Breast epithelium (tissue), 4 donors: ENCODE measurements around the gene SPAAR. TPM values are rescaled to one million over a fixed set of nuclear protein-coding genes. Genes with fewer than 3 reads are reported as not detected.

Source experiments
- DNase-seq, 2 donors: peaks; one replicate each; pipeline ENCODE4 v3.0.0-alpha.2; 2019; ENCODE audit warnings: low spot score in 2 of 2
- H3K27ac ChIP-seq, 2 donors: fragments of 200-600 bp; sonication (generic) in 1 of 2; one replicate each; pipeline ENCODE4 v1.5.1; 2016 to 2019; ENCODE audit warnings: mild to moderate bottlenecking in 1 of 2
- H3K27me3 ChIP-seq, 2 donors: fragments of 200-600 bp; sonication (generic) in 1 of 2; one replicate each; pipeline versions ENCODE4 v1.5.1 to v1.6.0; 2017 to 2019; ENCODE audit warnings: control low read depth in 1 of 2, mild to moderate bottlenecking in 1 of 2
- H3K36me3 ChIP-seq: fragments of 200-600 bp; one replicate; pipeline ENCODE4 v1.5.1; 2019
- H3K4me1 ChIP-seq, 2 donors: fragments of 200-600 bp; sonication (generic); one replicate each; pipeline ENCODE4 v1.5.1; 2016 to 2019; ENCODE audit warnings: control low read depth in 1 of 2
- H3K4me3 ChIP-seq, 3 donors: fragments of 200-600 bp; sonication (generic); 1 replicate in 2 of 3; 2 replicates in 1 of 3; pipeline ENCODE4 v1.5.1; 2016 to 2019; ENCODE audit warnings: mild to moderate bottlenecking in 3 of 3, moderate library complexity in 2 of 3
- H3K9me3 ChIP-seq, 2 donors: fragments of 200-600 bp; sonication (generic) in 1 of 2; one replicate each; pipeline ENCODE4 v1.5.1; 2016 to 2019; ENCODE audit warnings: control low read depth in 1 of 2
- CTCF ChIP-seq, 3 donors: fragments of 450-650 bp; IDR thresholded peaks; one replicate each; pipeline ENCODE4 v1.5.1; 2016 to 2017; ENCODE audit warnings: antibody characterized with exemption in 3 of 3, mild to moderate bottlenecking in 3 of 3, moderate library complexity in 3 of 3
- POLR2A ChIP-seq: fragments of 450-650 bp; IDR thresholded peaks from one replicate; pipeline ENCODE4 v1.6.1; 2016; ENCODE audit warnings: antibody characterized with exemption, mild to moderate bottlenecking, moderate library complexity
- POLR2AphosphoS5 ChIP-seq, 3 donors: sonication (generic); formaldehyde crosslinking; IDR thresholded peaks; one replicate each; pipeline ENCODE4 v1.6.1; 2017; ENCODE audit warnings: antibody characterized with exemption in 3 of 3
- intact Hi-C: fragments of 100-400 bp; cut with DNase I; formaldehyde crosslinking; loops from one replicate; pipeline ENCODE4 v1.15.1; 2023; ENCODE audit warnings: low total_unique reads
- total RNA-seq, 3 donors: library from RNA; depleted of rRNA; stranded (reverse); fragments of >200 nt; gene quantifications; one replicate each; pipeline ENCODE4 v1.1.0, GENCODE V29; 2016

Gene SPAAR
- total RNA-seq, 3 donors from 2014 or later, result 4.8 to 13.4 (median 8.6) TPM

GRCh38 chr9:35864695-35865255, 44.5 kb upstream of the SPAAR start:
- Histone ChIP-seq H3K4me1 (no peaks in the 10 kb centered on the region), H3K27me3 (peaks cover 0 to 8% of the 10 kb centered on the region in 2 donors), H3K27ac (no peak overlapping the region), H3K9me3 (no peaks in the 10 kb centered on the region), H3K36me3 (no peaks in the 10 kb centered on the region), H3K4me3 (no peak overlapping the region)
- DNase-seq, result no peak
- TF ChIP-seq POLR2AphosphoS5 (IDR thresholded peaks at IDR 0.05) (no peak), CTCF (IDR thresholded peaks at IDR 0.05) (no peak), POLR2A (no peak)
- intact Hi-C loops, result no loop called here

- Histone ChIP-seq H3K4me1 (peaks cover 0 to 7% of the 10 kb centered on the region in 2 donors), H3K9me3 (no peaks in the 10 kb centered on the region), H3K36me3 (no peaks in the 10 kb centered on the region), H3K27ac (no peak overlapping the region), H3K4me3 (no peak overlapping the region), H3K27me3 (peaks cover 0 to 8% of the 10 kb centered on the region in 2 donors)
- no peak for DNase-seq
- TF ChIP-seq POLR2A (no peak), POLR2AphosphoS5 (IDR thresholded peaks at IDR 0.05) (no peak), CTCF (IDR thresholded peaks at IDR 0.05) (no peak)
- intact Hi-C loops, result no loop called here
Measured at GRCh38 chr9:35867538-35867937, 41.8 kb upstream of the SPAAR start.

- DNase-seq, result no peak
- intact Hi-C loops, result no loop called here
- Histone ChIP-seq H3K4me1 (peaks cover 0 to 7% of the 10 kb centered on the region in 2 donors), H3K9me3 (no peaks in the 10 kb centered on the region), H3K4me3 (no peak overlapping the region), H3K36me3 (no peaks in the 10 kb centered on the region), H3K27me3 (peaks cover 0 to 4% of the 10 kb centered on the region in 2 donors), H3K27ac (no peak overlapping the region)
- TF ChIP-seq POLR2A (no peak), CTCF (IDR thresholded peaks at IDR 0.05) (no peak), POLR2AphosphoS5 (IDR thresholded peaks at IDR 0.05) (no peak)
Measured at GRCh38 chr9:35868933-35869332, 40.4 kb upstream of the SPAAR start.

- Histone ChIP-seq H3K9me3 (no peaks in the 10 kb centered on the region), H3K27ac (no peak overlapping the region), H3K4me3 (no peak overlapping the region), H3K36me3 (no peaks in the 10 kb centered on the region), H3K27me3 (peaks cover 0 to 4% of the 10 kb centered on the region in 2 donors), H3K4me1 (peaks cover 0 to 7% of the 10 kb centered on the region in 2 donors)
- intact Hi-C loops, result no loop called here
- TF ChIP-seq POLR2AphosphoS5 (IDR thresholded peaks at IDR 0.05), result no peak
- no peak for TF ChIP-seq CTCF (IDR thresholded peaks at IDR 0.05)
- peak in 1 of 2 donors; percentile 49 for DNase-seq
Measured at GRCh38 chr9:35869621-35870216, 39.6 kb upstream of the SPAAR start.

GRCh38 chr9:35870351-35870923, 38.9 kb upstream of the SPAAR start, which contains the start of gene OR13J1:
Gene OR13J1, minus strand, starts transcription at chr9:35870401. Its CDS starts 0 bp downstream, at chr9:35870401.
- Histone ChIP-seq H3K9me3 (no peaks in the 10 kb centered on the region), H3K4me3 (no peak within 1 kb of the TSS), H3K27me3 (peaks cover 0 to 4% of the 10 kb centered on the region in 2 donors), H3K4me1 (peaks cover 0 to 7% of the 10 kb centered on the region in 2 donors), H3K27ac (peak within 1 kb of the TSS; percentile 33 to 46), H3K36me3 (no peaks in the 10 kb centered on the region)
- DNase-seq, result no peak
- intact Hi-C loops, result no loop called here
- no peak for TF ChIP-seq CTCF (IDR thresholded peaks at IDR 0.05)
